Gastroesophageal sphincter (tissue), 3 donors: ENCODE measurements around the gene WNT7B.

Source experiments
- CTCF ChIP-seq, 4 experiments: fragments of 200-600 bp in 2 of 4; fragments of 450-650 bp in 2 of 4; sonication (generic) in 1 of 4; IDR thresholded peaks; one replicate each; pipeline ENCODE4 v1.5.1; 2017 to 2019; ENCODE audit warnings: antibody characterized with exemption in 4 of 4, mild to moderate bottlenecking in 2 of 4, moderate library complexity in 2 of 4
- EP300 ChIP-seq: sonication (generic); formaldehyde crosslinking; IDR thresholded peaks from one replicate; pipeline ENCODE4 v1.6.1; 2017; ENCODE audit warnings: antibody characterized with exemption, mild to moderate bottlenecking
- POLR2A ChIP-seq, 2 donors: fragments of 450-650 bp; IDR thresholded peaks; one replicate each; pipeline ENCODE4 v1.6.1; 2017; ENCODE audit warnings: antibody characterized with exemption in 2 of 2, mild to moderate bottlenecking in 2 of 2, moderate library complexity in 1 of 2
- POLR2AphosphoS5 ChIP-seq: sonication (generic); formaldehyde crosslinking; IDR thresholded peaks from one replicate; pipeline ENCODE4 v1.6.1; 2017; ENCODE audit warnings: antibody characterized with exemption

- TF ChIP-seq POLR2A (IDR thresholded peaks at IDR 0.05) = no peak
- no peak for TF ChIP-seq CTCF (IDR thresholded peaks at IDR 0.05)
- TF ChIP-seq EP300 = no peak
- TF ChIP-seq POLR2AphosphoS5 = no peak
Observed at GRCh38 chr22:45906946-45907345, 70.0 kb downstream of the WNT7B start.
